ENCODE measurements around the gene RAB40A.

DNA sequence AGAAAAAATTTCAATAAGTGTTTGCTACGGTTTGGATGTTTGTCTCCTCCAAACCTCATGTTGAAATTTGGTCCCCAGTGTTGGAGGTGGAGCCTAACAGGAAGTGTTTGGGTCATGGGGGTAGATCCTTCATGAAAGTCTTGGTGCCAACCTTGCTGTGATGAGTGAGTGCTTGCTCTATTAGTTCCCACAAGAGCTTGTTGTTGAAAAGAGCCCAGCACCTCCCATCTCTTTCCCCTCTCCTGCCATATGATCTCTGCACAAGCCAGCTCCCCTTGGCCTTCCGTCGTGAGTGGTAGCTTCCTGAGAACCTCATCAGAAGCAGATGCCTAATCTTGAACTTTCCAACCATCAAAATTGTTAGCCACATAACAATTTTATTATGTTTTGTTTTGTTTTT lies 10.3 kb upstream of the RAB40A start:
- TF ChIP-seq CTCF (IDR thresholded peaks at IDR 0.05) (no peak), POLR2AphosphoS5 (IDR thresholded peaks at IDR 0.05) (no peak)
